B cell (primary cell): Measurements from ENCODE around the gene MYO16. TPM values are rescaled to one million over a fixed set of nuclear protein-coding genes. Genes with fewer than 3 reads are reported as not detected.

Source experiments
- ATAC-seq: fragments of 200-7000 bp; cut with Tn5 transposase; one replicate; pipeline ENCODE4 v1.10.0; 2021; ENCODE audit warnings: low read depth, mild to moderate bottlenecking, moderate number of reproducible peaks, moderate library complexity
- CTCF ChIA-PET: fragments of 350-600 bp; sonication (Branson Sonifier 250); formaldehyde crosslinking; loops from one replicate; lab custom pipeline; 2021; ENCODE audit warnings: antibody characterized with exemption, inconsistent platforms; lab: Charles Lee
- POLR2A ChIA-PET: fragments of 350-600 bp; sonication (Branson Sonifier 250); formaldehyde crosslinking; loops from one replicate; lab custom pipeline; 2021; ENCODE audit warnings: antibody characterized with exemption; lab: Charles Lee
- DNase-seq: peaks from one replicate; pipeline ENCODE4 v3.0.0; 2013
- H2AFZ ChIP-seq: 2 replicates; pipeline ENCODE4 v1.6.1; 2012; ENCODE audit warnings: mild to moderate bottlenecking, low read depth, low read length; ENCODE audit not compliant: insufficient read depth, poor library complexity, severe bottlenecking
- H3K27ac ChIP-seq, 2 donors: 1 replicate in 1 of 2; 2 replicates in 1 of 2; pipeline ENCODE4 v1.5.1; 2012 to 2013; ENCODE audit warnings: low read length in 2 of 2, mild to moderate bottlenecking in 2 of 2, moderate library complexity in 1 of 2
- H3K27me3 ChIP-seq, 4 experiments: fragments of 200-600 bp in 1 of 4; sonication (generic) in 1 of 4; replicated peaks in 1 of 4; 1 replicate in 2 of 4; 2 replicates in 2 of 4; pipeline versions ENCODE4 v1.6.1 to v1.7.0; 2013 to 2016; ENCODE audit warnings: low read length in 3 of 4, mild to moderate bottlenecking in 2 of 4, mixed read lengths in 1 of 4, moderate library complexity in 1 of 4; ENCODE audit not compliant: insufficient read depth in 4 of 4, control insufficient read depth in 3 of 4; ENCODE audit errors: control extremely low read depth in 1 of 4
- H3K36me3 ChIP-seq, 2 experiments: replicated peaks in 1 of 2; 1 replicate in 1 of 2; 2 replicates in 1 of 2; pipeline versions ENCODE4 v1.6.1 to v1.7.1; 2013; ENCODE audit warnings: low read length in 1 of 2; ENCODE audit not compliant: insufficient read depth in 2 of 2, control insufficient read depth in 1 of 2; ENCODE audit errors: control extremely low read depth in 1 of 2, extremely low read depth in 1 of 2
- H3K4me1 ChIP-seq, 2 donors: fragments of 200-600 bp in 1 of 2; sonication (generic) in 1 of 2; 1 replicate in 1 of 2; 2 replicates in 1 of 2; pipeline versions ENCODE4 v1.5.1 to v1.6.1; 2013 to 2017; ENCODE audit warnings: low read length in 2 of 2; ENCODE audit not compliant: control insufficient read depth in 2 of 2, insufficient read depth in 2 of 2
- H3K4me2 ChIP-seq: replicated peaks from 2 replicates; pipeline ENCODE3; 2012; ENCODE audit warnings: mild to moderate bottlenecking, low read depth, low read length; ENCODE audit not compliant: poor library complexity, severe bottlenecking
- H3K4me3 ChIP-seq, 5 experiments: fragments of 200-600 bp in 1 of 5; sonication (generic) in 1 of 5; 1 replicate in 3 of 5; 2 replicates in 2 of 5; pipeline versions ENCODE4 v1.5.1 to v1.7.0; 2011 to 2016; ENCODE audit warnings: low read length in 4 of 5, mild to moderate bottlenecking in 4 of 5, low read depth in 2 of 5, control low read depth in 1 of 5, moderate library complexity in 1 of 5; ENCODE audit not compliant: insufficient read depth in 1 of 5; ENCODE audit errors: control extremely low read depth in 1 of 5, extremely low read depth in 1 of 5
- H3K79me2 ChIP-seq: fragments of 200-600 bp; sonication (generic); one replicate; pipeline ENCODE4 v1.6.0; 2016; ENCODE audit warnings: low read length; ENCODE audit not compliant: control insufficient read depth, insufficient read depth
- H3K9ac ChIP-seq: fragments of 200-600 bp; sonication (generic); 2 replicates; pipeline ENCODE4 v1.6.1; 2017; ENCODE audit warnings: mild to moderate bottlenecking, low read length, moderate library complexity
- H3K9me3 ChIP-seq, 3 donors: one replicate each; pipeline versions ENCODE4 v1.6.1 to v1.7.1; 2013; ENCODE audit warnings: low read length in 2 of 3; ENCODE audit not compliant: control insufficient read depth in 2 of 3, insufficient read depth in 1 of 3; ENCODE audit errors: control extremely low read depth in 1 of 3
- H4K20me1 ChIP-seq: 2 replicates; pipeline ENCODE4 v1.6.0; 2012; ENCODE audit warnings: mild to moderate bottlenecking, low read length; ENCODE audit not compliant: insufficient read depth, control insufficient read depth, poor library complexity, severe bottlenecking
- H3K27ac Mint-ChIP-seq: one replicate; pipeline ENCODE4 v1.8.0; 2021; ENCODE audit warnings: mixed read lengths
- H3K27me3 Mint-ChIP-seq: one replicate; pipeline ENCODE4 v1.8.0; 2021; ENCODE audit warnings: mixed read lengths
- H3K4me1 Mint-ChIP-seq: one replicate; pipeline ENCODE4 v1.8.0; 2021; ENCODE audit warnings: mixed read lengths
- H3K4me3 Mint-ChIP-seq: one replicate; pipeline ENCODE4 v1.8.0; 2021; ENCODE audit warnings: mixed read lengths
- H3K9me3 Mint-ChIP-seq: one replicate; pipeline ENCODE4 v1.8.0; 2022; ENCODE audit warnings: mixed read lengths; ENCODE audit not compliant: insufficient read depth
- CTCF ChIP-seq: fragments of 200-600 bp; IDR thresholded peaks from one replicate; pipeline ENCODE4 v1.8.0; 2022; ENCODE audit warnings: antibody characterized with exemption, mild to moderate bottlenecking
- EZH2 ChIP-seq: IDR thresholded peaks from 2 replicates; pipeline ENCODE4 v1.6.1; 2012; ENCODE audit warnings: borderline replicate concordance, low read depth, mild to moderate bottlenecking, moderate library complexity, low read length; ENCODE audit not compliant: insufficient read depth, poor library complexity, severe bottlenecking
- WGBS: methylation state at CpG from one replicate; pipeline ENCODE4 v1.1.5; 2013; ENCODE audit warnings: missing lambda C conversion rate; ENCODE audit not compliant: insufficient coverage; 5-methylcytosine and 5-hydroxymethylcytosine counted together
- intact Hi-C: fragments of 100-400 bp; cut with micrococcal nuclease; formaldehyde crosslinking; loops from one replicate; pipeline ENCODE4 v1.10.0; 2022
- polyA plus RNA-seq: library from polyadenylated mRNA; depleted of rRNA; stranded (reverse); fragments of >200 nt; gene quantifications from 2 replicates; pipeline ENCODE4 v1.2.3, GENCODE V29; 2012
- total RNA-seq, 2 donors: library from RNA; stranded (reverse); fragments of 120-200 nt in 1 of 2; gene quantifications; 1 replicate in 1 of 2; 2 replicates in 1 of 2; pipeline versions ENCODE4 v1.2.3 to v1.2.4, GENCODE V29; 2013 to 2022

MYO16 gene
- total and polyA plus RNA-seq, 2 donors (not counting 1 experiment from before 2014, with no cell fraction given): not detected

GRCh38 chr13:109228211-109228610 is 598.8 kb downstream of the MYO16 start:
- H3K27me3 Mint-ChIP-seq: peaks cover 4% of the 10 kb centered on the region
- no peak overlapping the region for H3K4me3 Mint-ChIP-seq
- 80% methylated on average over 2 of the region's 3 CpGs for WGBS

DNA sequence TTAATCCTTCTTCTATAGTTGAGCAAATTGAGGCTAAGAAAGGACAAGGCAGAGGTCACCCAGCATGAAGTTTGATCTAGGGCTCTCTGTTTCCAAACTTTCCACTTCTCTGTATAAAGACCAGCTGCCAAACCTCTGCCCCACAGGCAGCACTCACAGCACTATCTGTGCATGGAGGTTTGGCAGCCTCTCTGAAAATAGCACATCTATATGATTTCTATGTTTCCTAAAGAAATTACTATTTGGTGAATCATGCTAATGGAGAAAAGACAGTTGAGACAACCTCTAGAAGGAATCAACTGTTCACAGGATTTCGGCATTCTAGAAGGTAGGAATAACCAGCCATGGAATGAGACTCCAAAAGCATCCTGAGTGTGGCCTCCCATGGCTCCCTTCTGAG is 602.5 kb downstream of the MYO16 start:
- no peaks in the 10 kb centered on the region for H3K27me3 ChIP-seq
- H4K20me1 ChIP-seq: no peaks in the 10 kb centered on the region
- no peak overlapping the region for H3K4me3 ChIP-seq
- ATAC-seq (no peak), DNase-seq (no peak)
- H3K4me2 ChIP-seq: no peak overlapping the region
- CTCF ChIA-PET: no interaction called here
- Mint-ChIP-seq H3K27ac (no peak overlapping the region), H3K27me3 (peaks cover 5% of the 10 kb centered on the region), H3K4me1 (no peaks in the 10 kb centered on the region), H3K9me3 (peaks cover 2% of the 10 kb centered on the region), H3K4me3 (no peak overlapping the region)
- POLR2A ChIA-PET: no interaction called here
- TF ChIP-seq CTCF: no peak
- H3K9me3 ChIP-seq: peaks cover 0 to 12% (median 0%) of the 10 kb centered on the region in 3 donors
- no peaks in the 10 kb centered on the region for H3K36me3 ChIP-seq
- no peak overlapping the region for H2AFZ ChIP-seq
- H3K4me1 ChIP-seq: no peaks in the 10 kb centered on the region
- intact Hi-C loops: no loop called here
- no peak overlapping the region for H3K9ac ChIP-seq
- no peaks in the 10 kb centered on the region for H3K79me2 ChIP-seq
- whole genome bisulfite sequencing: 90% methylated on average over 1 of the region's 1 CpG
- no peak overlapping the region for H3K27ac ChIP-seq

More at GRCh38 chr13:109228211-109228610, 598.8 kb downstream of the MYO16 start:
- Histone ChIP-seq H3K27me3 (no peaks in the 10 kb centered on the region), H3K9me3 (peaks cover 0 to 13% (median 0%) of the 10 kb centered on the region in 3 donors), H3K4me3 (no peak overlapping the region), H3K4me1 (no peaks in the 10 kb centered on the region), H4K20me1 (no peaks in the 10 kb centered on the region), H3K9ac (no peak overlapping the region), H2AFZ (no peak overlapping the region), H3K36me3 (no peaks in the 10 kb centered on the region), H3K79me2 (no peaks in the 10 kb centered on the region), H3K27ac (no peak overlapping the region), H3K4me2 (no peak overlapping the region)
- intact Hi-C loops: no loop called here
- ATAC-seq (no peak), DNase-seq (no peak)
- CTCF ChIA-PET: no interaction called here
- TF ChIP-seq CTCF: no peak
- TF ChIP-seq EZH2: no peak
- Mint-ChIP-seq H3K4me1 (no peaks in the 10 kb centered on the region), H3K27ac (no peak overlapping the region), H3K9me3 (peaks cover 4% of the 10 kb centered on the region)
- POLR2A ChIA-PET: no interaction called here
